GM23338 (cell line): ENCODE results near the gene FMN2. TPM values are rescaled to one million over a fixed set of nuclear protein-coding genes. Genes with fewer than 3 reads are reported as not detected.

Experiments
- ATAC-seq: fragments of 200-7000 bp; cut with Tn5 transposase; 3 replicates; pipeline ENCODE4 v1.9.1; 2020
- DNase-seq: peaks from one replicate; pipeline ENCODE4 v3.0.0-alpha.2; 2015; ENCODE audit warnings: low spot score
- H2AFZ ChIP-seq: fragments of 200-600 bp; sonication (generic); 2 replicates; pipeline ENCODE4 v1.8.0; 2016; ENCODE audit warnings: antibody characterized with exemption, mild to moderate bottlenecking, moderate library complexity
- H3F3A ChIP-seq: fragments of 200-600 bp; sonication (generic); replicated peaks from 2 replicates; pipeline ENCODE4 v1.8.0; 2017; ENCODE audit warnings: antibody characterized with exemption, mixed run types, low read depth
- H3K27ac ChIP-seq: fragments of 200-600 bp; sonication (generic); 2 replicates; pipeline ENCODE4 v1.6.1; 2016; ENCODE audit warnings: low read depth
- H3K27me3 ChIP-seq: fragments of 200-600 bp; sonication (generic); 2 replicates; pipeline ENCODE4 v1.8.0; 2016; ENCODE audit warnings: mild to moderate bottlenecking, mixed run types, moderate library complexity; ENCODE audit not compliant: insufficient read depth
- H3K36me3 ChIP-seq: fragments of 200-600 bp; sonication (generic); 2 replicates; pipeline ENCODE4 v1.8.0; 2016; ENCODE audit warnings: mild to moderate bottlenecking; ENCODE audit not compliant: insufficient read depth
- H3K4me1 ChIP-seq: fragments of 200-600 bp; sonication (generic); 2 replicates; pipeline ENCODE4 v1.8.0; 2016; ENCODE audit warnings: mild to moderate bottlenecking, moderate library complexity; ENCODE audit not compliant: insufficient read depth
- H3K4me2 ChIP-seq: fragments of 200-600 bp; sonication (generic); 2 replicates; pipeline ENCODE4 v1.7.1; 2017; ENCODE audit warnings: mixed run types
- H3K4me3 ChIP-seq: fragments of 200-600 bp; sonication (generic); 2 replicates; pipeline ENCODE4 v1.6.1; 2016; ENCODE audit warnings: mixed run types
- H3K79me2 ChIP-seq: fragments of 200-600 bp; sonication (generic); replicated peaks from 2 replicates; pipeline ENCODE4 v1.8.0; 2017; ENCODE audit warnings: mild to moderate bottlenecking; ENCODE audit not compliant: insufficient read depth
- H3K9me2 ChIP-seq: fragments of 200-600 bp; sonication (generic); 2 replicates; pipeline ENCODE4 v1.8.0; 2017; ENCODE audit not compliant: insufficient read depth
- H4K20me1 ChIP-seq: fragments of 200-600 bp; sonication (generic); replicated peaks from 2 replicates; pipeline ENCODE4 v1.8.0; 2017; ENCODE audit warnings: mild to moderate bottlenecking; ENCODE audit not compliant: insufficient read depth
- H3K27ac Mint-ChIP-seq: 2 replicates; pipeline ENCODE4 v1.8.0; 2020; ENCODE audit warnings: inconsistent platforms, mild to moderate bottlenecking, moderate library complexity, mixed read lengths
- H3K27me3 Mint-ChIP-seq: 3 replicates; pipeline ENCODE4 v1.8.0; 2022; ENCODE audit warnings: low read depth, mild to moderate bottlenecking, moderate library complexity, mixed read lengths, inconsistent platforms; ENCODE audit not compliant: insufficient read depth, poor library complexity
- H3K36me3 Mint-ChIP-seq: 3 replicates; pipeline ENCODE4 v1.8.0; 2021; ENCODE audit warnings: low read depth, mild to moderate bottlenecking, inconsistent platforms, moderate library complexity, mixed read lengths
- H3K4me1 Mint-ChIP-seq: 3 replicates; pipeline ENCODE4 v1.8.0; 2020; ENCODE audit warnings: mild to moderate bottlenecking, inconsistent platforms, mixed read lengths
- H3K4me3 Mint-ChIP-seq: 3 replicates; pipeline ENCODE4 v1.8.0; 2021; ENCODE audit warnings: moderate library complexity, mild to moderate bottlenecking, inconsistent platforms, mixed read lengths
- H3K9me3 Mint-ChIP-seq: 3 replicates; pipeline ENCODE4 v1.8.0; 2020; ENCODE audit warnings: moderate library complexity, mild to moderate bottlenecking, inconsistent platforms, mixed read lengths
- CREB1 ChIP-seq: fragments of 250-450 bp; sonication (Bioruptor Pico); IDR thresholded peaks from 2 replicates; pipeline ENCODE4 v1.5.0; 2020; ENCODE audit warnings: low read depth, mild to moderate bottlenecking, moderate library complexity
- EZH2phosphoT487 ChIP-seq: fragments of 200-600 bp; sonication (generic); IDR thresholded peaks from one replicate; pipeline ENCODE4 v1.8.1; 2018; ENCODE audit warnings: antibody characterized with exemption; ENCODE audit not compliant: unreplicated experiment
- ZNF331 ChIP-seq: fragments of 250-450 bp; sonication (Bioruptor Pico); IDR thresholded peaks from 2 replicates; pipeline ENCODE4 v1.5.0; 2020; ENCODE audit warnings: low read depth, mild to moderate bottlenecking, moderate library complexity
- polyA plus RNA-seq: library from polyadenylated mRNA; unstranded; fragments of >200 nt; fragmentation: Nextera tagmentation; extraction: Ambion mirVana; gene quantifications from 2 replicates; pipeline ENCODE4 v1.2.1, GENCODE V29; 2016
- total RNA-seq: library from RNA; depleted of rRNA; stranded (reverse); fragments of >200 nt; shearing (Covaris generic); gene quantifications from 2 replicates; pipeline ENCODE4 v1.2.3, GENCODE V29; 2014
- TF ChIP-seq, protein P1 (sequence below): fragments of 250-450 bp; sonication (Bioruptor Pico); IDR thresholded peaks from 2 replicates; pipeline ENCODE4 v1.5.0; 2020; ENCODE audit warnings: mild to moderate bottlenecking, moderate library complexity
- TF ChIP-seq, protein P2 (sequence below): IDR thresholded peaks from one replicate; pipeline ENCODE4 v1.6.1; 2018; ENCODE audit warnings: antibody characterized with exemption; ENCODE audit not compliant: unreplicated experiment
- TF ChIP-seq, protein P3 (sequence below): IDR thresholded peaks from 2 replicates; pipeline ENCODE4 v1.6.1; 2016; ENCODE audit warnings: antibody characterized with exemption

The FMN2 gene
- total and polyA plus RNA-seq, 2 experiments from 2014 or later: 1.5 to 2.5 TPM

DNA sequence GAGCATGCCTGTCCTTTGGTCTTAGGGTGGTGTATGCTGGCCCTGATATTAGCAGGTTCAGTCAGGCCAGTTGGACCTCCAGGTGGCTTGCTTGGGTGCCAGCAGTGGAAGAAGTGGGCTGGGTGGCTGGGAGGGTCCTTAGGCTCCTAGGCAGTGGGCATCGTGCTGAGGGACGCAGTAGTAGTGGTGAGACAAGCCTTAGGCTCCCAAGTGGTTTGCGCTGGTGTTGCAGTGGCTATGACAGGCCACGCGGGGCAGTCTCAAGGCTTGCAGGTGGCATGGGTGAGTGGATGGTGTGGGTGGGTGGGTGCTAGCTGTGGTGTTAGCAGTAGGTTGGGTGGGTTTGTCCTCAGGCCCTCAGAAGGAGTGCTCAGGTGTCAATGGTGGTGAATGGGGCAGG lies 162.3 kb downstream of the FMN2 start (continued):
- TF ChIP-seq, protein P1, sequence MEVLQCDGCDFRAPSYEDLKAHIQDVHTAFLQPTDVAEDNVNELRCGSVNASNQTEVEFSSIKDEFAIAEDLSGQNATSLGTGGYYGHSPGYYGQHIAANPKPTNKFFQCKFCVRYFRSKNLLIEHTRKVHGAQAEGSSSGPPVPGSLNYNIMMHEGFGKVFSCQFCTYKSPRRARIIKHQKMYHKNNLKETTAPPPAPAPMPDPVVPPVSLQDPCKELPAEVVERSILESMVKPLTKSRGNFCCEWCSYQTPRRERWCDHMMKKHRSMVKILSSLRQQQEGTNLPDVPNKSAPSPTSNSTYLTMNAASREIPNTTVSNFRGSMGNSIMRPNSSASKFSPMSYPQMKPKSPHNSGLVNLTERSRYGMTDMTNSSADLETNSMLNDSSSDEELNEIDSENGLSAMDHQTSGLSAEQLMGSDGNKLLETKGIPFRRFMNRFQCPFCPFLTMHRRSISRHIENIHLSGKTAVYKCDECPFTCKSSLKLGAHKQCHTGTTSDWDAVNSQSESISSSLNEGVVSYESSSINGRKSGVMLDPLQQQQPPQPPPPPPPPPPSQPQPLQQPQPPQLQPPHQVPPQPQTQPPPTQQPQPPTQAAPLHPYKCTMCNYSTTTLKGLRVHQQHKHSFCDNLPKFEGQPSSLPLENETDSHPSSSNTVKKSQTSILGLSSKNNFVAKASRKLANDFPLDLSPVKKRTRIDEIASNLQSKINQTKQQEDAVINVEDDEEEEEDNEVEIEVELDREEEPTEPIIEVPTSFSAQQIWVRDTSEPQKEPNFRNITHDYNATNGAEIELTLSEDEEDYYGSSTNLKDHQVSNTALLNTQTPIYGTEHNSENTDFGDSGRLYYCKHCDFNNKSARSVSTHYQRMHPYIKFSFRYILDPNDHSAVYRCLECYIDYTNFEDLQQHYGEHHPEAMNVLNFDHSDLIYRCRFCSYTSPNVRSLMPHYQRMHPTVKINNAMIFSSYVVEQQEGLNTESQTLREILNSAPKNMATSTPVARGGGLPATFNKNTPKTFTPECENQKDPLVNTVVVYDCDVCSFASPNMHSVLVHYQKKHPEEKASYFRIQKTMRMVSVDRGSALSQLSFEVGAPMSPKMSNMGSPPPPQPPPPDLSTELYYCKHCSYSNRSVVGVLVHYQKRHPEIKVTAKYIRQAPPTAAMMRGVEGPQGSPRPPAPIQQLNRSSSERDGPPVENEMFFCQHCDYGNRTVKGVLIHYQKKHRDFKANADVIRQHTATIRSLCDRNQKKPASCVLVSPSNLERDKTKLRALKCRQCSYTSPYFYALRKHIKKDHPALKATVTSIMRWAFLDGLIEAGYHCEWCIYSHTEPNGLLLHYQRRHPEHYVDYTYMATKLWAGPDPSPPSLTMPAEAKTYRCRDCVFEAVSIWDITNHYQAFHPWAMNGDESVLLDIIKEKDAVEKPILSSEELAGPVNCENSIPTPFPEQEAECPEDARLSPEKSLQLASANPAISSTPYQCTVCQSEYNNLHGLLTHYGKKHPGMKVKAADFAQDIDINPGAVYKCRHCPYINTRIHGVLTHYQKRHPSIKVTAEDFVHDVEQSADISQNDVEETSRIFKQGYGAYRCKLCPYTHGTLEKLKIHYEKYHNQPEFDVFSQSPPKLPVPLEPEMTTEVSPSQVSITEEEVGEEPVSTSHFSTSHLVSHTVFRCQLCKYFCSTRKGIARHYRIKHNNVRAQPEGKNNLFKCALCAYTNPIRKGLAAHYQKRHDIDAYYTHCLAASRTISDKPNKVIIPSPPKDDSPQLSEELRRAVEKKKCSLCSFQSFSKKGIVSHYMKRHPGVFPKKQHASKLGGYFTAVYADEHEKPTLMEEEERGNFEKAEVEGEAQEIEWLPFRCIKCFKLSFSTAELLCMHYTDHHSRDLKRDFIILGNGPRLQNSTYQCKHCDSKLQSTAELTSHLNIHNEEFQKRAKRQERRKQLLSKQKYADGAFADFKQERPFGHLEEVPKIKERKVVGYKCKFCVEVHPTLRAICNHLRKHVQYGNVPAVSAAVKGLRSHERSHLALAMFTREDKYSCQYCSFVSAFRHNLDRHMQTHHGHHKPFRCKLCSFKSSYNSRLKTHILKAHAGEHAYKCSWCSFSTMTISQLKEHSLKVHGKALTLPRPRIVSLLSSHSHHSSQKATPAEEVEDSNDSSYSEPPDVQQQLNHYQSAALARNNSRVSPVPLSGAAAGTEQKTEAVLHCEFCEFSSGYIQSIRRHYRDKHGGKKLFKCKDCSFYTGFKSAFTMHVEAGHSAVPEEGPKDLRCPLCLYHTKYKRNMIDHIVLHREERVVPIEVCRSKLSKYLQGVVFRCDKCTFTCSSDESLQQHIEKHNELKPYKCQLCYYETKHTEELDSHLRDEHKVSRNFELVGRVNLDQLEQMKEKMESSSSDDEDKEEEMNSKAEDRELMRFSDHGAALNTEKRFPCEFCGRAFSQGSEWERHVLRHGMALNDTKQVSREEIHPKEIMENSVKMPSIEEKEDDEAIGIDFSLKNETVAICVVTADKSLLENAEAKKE (CRISPR knock-in tag): no peak
- TF ChIP-seq CREB1 (CRISPR knock-in tag): no peak
- TF ChIP-seq, protein P2, sequence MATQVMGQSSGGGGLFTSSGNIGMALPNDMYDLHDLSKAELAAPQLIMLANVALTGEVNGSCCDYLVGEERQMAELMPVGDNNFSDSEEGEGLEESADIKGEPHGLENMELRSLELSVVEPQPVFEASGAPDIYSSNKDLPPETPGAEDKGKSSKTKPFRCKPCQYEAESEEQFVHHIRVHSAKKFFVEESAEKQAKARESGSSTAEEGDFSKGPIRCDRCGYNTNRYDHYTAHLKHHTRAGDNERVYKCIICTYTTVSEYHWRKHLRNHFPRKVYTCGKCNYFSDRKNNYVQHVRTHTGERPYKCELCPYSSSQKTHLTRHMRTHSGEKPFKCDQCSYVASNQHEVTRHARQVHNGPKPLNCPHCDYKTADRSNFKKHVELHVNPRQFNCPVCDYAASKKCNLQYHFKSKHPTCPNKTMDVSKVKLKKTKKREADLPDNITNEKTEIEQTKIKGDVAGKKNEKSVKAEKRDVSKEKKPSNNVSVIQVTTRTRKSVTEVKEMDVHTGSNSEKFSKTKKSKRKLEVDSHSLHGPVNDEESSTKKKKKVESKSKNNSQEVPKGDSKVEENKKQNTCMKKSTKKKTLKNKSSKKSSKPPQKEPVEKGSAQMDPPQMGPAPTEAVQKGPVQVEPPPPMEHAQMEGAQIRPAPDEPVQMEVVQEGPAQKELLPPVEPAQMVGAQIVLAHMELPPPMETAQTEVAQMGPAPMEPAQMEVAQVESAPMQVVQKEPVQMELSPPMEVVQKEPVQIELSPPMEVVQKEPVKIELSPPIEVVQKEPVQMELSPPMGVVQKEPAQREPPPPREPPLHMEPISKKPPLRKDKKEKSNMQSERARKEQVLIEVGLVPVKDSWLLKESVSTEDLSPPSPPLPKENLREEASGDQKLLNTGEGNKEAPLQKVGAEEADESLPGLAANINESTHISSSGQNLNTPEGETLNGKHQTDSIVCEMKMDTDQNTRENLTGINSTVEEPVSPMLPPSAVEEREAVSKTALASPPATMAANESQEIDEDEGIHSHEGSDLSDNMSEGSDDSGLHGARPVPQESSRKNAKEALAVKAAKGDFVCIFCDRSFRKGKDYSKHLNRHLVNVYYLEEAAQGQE: no peak
- TF ChIP-seq EZH2phosphoT487: no peak

DNA sequence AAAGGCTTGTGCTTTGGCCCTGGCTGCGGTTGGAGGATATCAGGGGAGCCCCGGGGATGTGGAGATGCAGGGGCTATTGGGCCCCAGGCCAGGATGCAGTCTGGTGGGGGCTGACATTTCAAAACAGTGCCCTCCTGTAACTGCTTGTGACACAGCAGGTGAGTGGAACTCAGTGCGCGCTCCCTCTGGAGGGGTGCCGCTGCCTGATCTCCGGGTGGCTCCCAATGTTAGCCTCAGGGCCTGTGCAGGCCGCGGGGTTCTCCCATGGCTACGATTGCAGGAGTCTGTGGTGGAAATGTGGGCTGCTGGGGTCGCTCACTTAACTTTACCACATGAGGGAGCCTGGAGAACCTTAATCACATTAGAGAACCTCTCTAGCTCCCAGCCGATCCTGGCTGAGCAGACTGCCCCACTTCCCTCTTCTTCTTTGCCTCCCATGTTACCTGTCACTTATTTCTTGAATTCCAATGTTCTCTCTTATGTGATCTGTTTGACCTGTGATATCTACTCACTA lies 163.2 kb downstream of the FMN2 start:
- Histone ChIP-seq H3K79me2 (no peaks in the 10 kb centered on the region), H3K27me3 (no peaks in the 10 kb centered on the region), H3F3A (no peaks in the 10 kb centered on the region), H2AFZ (no peak overlapping the region), H3K27ac (no peak overlapping the region), H3K36me3 (no peaks in the 10 kb centered on the region), H3K4me3 (no peak overlapping the region), H4K20me1 (no peaks in the 10 kb centered on the region), H3K4me1 (no peaks in the 10 kb centered on the region), H3K9me2 (no peaks in the 10 kb centered on the region), H3K4me2 (no peak overlapping the region)
- ATAC-seq (peak; percentile 82), DNase-seq (peak; percentile 41)
- Mint-ChIP-seq H3K9me3 (no peaks in the 10 kb centered on the region), H3K27ac (no peak overlapping the region), H3K27me3 (no peaks in the 10 kb centered on the region), H3K4me3 (no peak overlapping the region), H3K36me3 (no peaks in the 10 kb centered on the region; the same call in 2 of the 3 replicates), H3K4me1 (peaks cover 2% of the 10 kb centered on the region; the same call in 1 of the 3 replicates)
- no peak for TF ChIP-seq ZNF331 (CRISPR knock-in tag)
- TF ChIP-seq, protein P3, sequence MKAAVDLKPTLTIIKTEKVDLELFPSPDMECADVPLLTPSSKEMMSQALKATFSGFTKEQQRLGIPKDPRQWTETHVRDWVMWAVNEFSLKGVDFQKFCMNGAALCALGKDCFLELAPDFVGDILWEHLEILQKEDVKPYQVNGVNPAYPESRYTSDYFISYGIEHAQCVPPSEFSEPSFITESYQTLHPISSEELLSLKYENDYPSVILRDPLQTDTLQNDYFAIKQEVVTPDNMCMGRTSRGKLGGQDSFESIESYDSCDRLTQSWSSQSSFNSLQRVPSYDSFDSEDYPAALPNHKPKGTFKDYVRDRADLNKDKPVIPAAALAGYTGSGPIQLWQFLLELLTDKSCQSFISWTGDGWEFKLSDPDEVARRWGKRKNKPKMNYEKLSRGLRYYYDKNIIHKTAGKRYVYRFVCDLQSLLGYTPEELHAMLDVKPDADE: no peak
